ENCODE data around the gene PLCB1. TPM values are rescaled to one million over a fixed set of nuclear protein-coding genes. Genes with fewer than 3 reads are reported as not detected.

Gene PLCB1
- total and polyA plus RNA-seq, 2 of the 4 experiments (the other 2 are of a cell fraction), result 5.6 to 16.1 TPM

DNA sequence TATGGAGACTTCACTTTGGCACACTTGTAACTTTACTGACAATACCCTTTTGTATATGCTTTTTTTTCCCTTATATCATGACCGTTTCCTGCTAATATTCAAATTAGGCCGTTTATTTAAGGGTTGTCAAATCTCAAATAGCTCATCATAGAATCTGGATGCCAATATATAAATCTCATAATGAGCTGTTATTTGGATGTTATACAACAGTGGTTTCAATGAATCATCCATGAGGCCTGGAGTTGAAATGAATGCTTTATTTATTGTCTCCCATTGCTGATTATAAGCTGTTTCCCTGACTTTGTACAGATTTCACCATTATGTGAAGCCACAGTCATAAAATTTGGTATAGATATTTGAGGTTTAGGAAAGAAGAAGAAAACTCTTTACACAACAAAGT is 256.1 kb downstream of the PLCB1 start:
- POLR2A ChIA-PET (ENCODE audit: unreplicated experiment), result no interaction called here
- H3K36me3 ChIP-seq (ENCODE audit: control insufficient read depth, insufficient read depth, low read length), result no peaks in the 10 kb centered on the region
- peak; percentile 73 for DNase-seq
- dilution Hi-C loops (cut with HindIII; ENCODE audit: low sequenced_read_pairs, unreplicated experiment) (no loop called here), intact Hi-C loops (cut with micrococcal nuclease) (loop anchor here (5.0 kb wide), 1 partner anchor 166 kb away; no protein-coding TSS in a partner anchor), in situ Hi-C loops (cut with MboI; ENCODE audit: low sequenced_read_pairs) (loop anchor here (5.0 to 10.0 kb wide), 2 partner anchors 251 to 333 kb away; no protein-coding TSS in a partner anchor)
- H3K18ac ChIP-seq (ENCODE audit: low read depth, low read length), result no peak overlapping the region
- no peak overlapping the region for H3K4ac ChIP-seq (ENCODE audit: low read depth, low read length)
- H3K79me1 ChIP-seq (ENCODE audit: low read depth in 1 of 2, low read length in 2 of 2), result peaks cover 10 to 11% of the 10 kb centered on the region in 2 experiments
- H3K27me3 ChIP-seq (ENCODE audit: control insufficient read depth, insufficient read depth, low read length), result no peaks in the 10 kb centered on the region
- H3K27ac ChIP-seq (ENCODE audit: insufficient read depth, low read length), result no peak overlapping the region
- no peak overlapping the region for H4K8ac ChIP-seq (ENCODE audit: low read depth in 2 of 2, low read length in 2 of 2)
- WGBS, 2 experiments (ENCODE audit: extremely low coverage in 2 of 2, insufficient read length in 1 of 2), result no CpG with 5 or more reads among the region's 2 CpGs
- H3K56ac ChIP-seq (ENCODE audit: extremely low read depth, insufficient read depth, low read length), result no peak overlapping the region
- CTCF ChIA-PET, result interaction anchor here (1.0 to 1.7 kb wide), 2 partner anchors 257 to 332 kb away, joined by 4 to 9 read pairs; no protein-coding TSS in a partner anchor
- H2AK9ac ChIP-seq (replicated peaks; ENCODE audit: low read depth, low read length, poor library complexity), result no peak overlapping the region
- H4K91ac ChIP-seq (ENCODE audit: insufficient read depth, low read depth, low read length), result no peak overlapping the region
- ATAC-seq (ENCODE audit: low read depth), result peak; percentile 60
- H3K9ac ChIP-seq (ENCODE audit: low read depth, low read length), result no peak overlapping the region
- H4K5ac ChIP-seq (ENCODE audit: low read depth, low read length), result no peak overlapping the region
- no peak overlapping the region for H3K14ac ChIP-seq (replicated peaks; ENCODE audit: low read depth, low read length)
- H2BK5ac ChIP-seq (ENCODE audit: low read depth, low read length, poor library complexity, severe bottlenecking), result no peak overlapping the region
- H3K23ac ChIP-seq (ENCODE audit: low read depth, low read length), result no peak overlapping the region
- no peak overlapping the region for H2BK20ac ChIP-seq (ENCODE audit: low read depth, low read length)
- BruUV-seq (replicated peaks), result no TSS peak
- no peak overlapping the region for H2BK15ac ChIP-seq (ENCODE audit: low read depth, low read length)
- no peak overlapping the region for H2AFZ ChIP-seq (replicated peaks; ENCODE audit: low read length, poor library complexity)
- H3K9me3 ChIP-seq (ENCODE audit: control insufficient read depth, insufficient read depth, low read length), result no peaks in the 10 kb centered on the region
- peak; percentile 78; the same call in 1 of the 2 replicates for TF ChIP-seq RFX5 (IDR thresholded peaks at IDR 0.05; ENCODE audit: low read depth, low read length)
- no peak for TF ChIP-seq POLR2A (IDR thresholded peaks at IDR 0.05; ENCODE audit: low read depth, low read length)
- TF ChIP-seq MXI1 (IDR thresholded peaks at IDR 0.05; ENCODE audit: borderline replicate concordance, low read depth, low read length), result no peak
- TF ChIP-seq CEBPB (IDR thresholded peaks at IDR 0.05; ENCODE audit: low read depth, low read length), result peak; percentile 39; the same call in 1 of the 2 replicates
- TF ChIP-seq MAZ (IDR thresholded peaks at IDR 0.05; ENCODE audit: borderline replicate concordance, low read depth, low read length), result no peak
- no peak for TF ChIP-seq CHD1 (IDR thresholded peaks at IDR 0.05; ENCODE audit: low read depth, low read length)
- TF ChIP-seq BHLHE40 (IDR thresholded peaks at IDR 0.05; ENCODE audit: low read depth, low read length), result no peak
- no peaks in the 10 kb centered on the region for H4K20me1 ChIP-seq (ENCODE audit: insufficient read depth, low read length)
- H3K4me1 ChIP-seq (ENCODE audit: control insufficient read depth, insufficient read depth, low read length), result peaks cover 7% of the 10 kb centered on the region
- H3K9me1 ChIP-seq (ENCODE audit: insufficient read depth, low read length), result peaks cover 5% of the 10 kb centered on the region; the same call in 1 of the 2 replicates
- H2AK5ac ChIP-seq (ENCODE audit: low read depth, low read length), result no peak overlapping the region
- no peak overlapping the region for H3K4me3 ChIP-seq (ENCODE audit: insufficient read depth, low read depth, low read length)
- no peak overlapping the region for H3K4me2 ChIP-seq (ENCODE audit: low read depth, low read length)
- H2BK120ac ChIP-seq (ENCODE audit: low read depth, low read length), result no peak overlapping the region
